Neural cell (in vitro differentiated cells): ENCODE measurements around the gene SYT2.
"Not testable (repeated sequence)": the region's sequence is repeated elsewhere in the genome, so short reads cannot be mapped to it uniquely, and the experiment has no call there.

Source experiments
- EP300 ChIP-seq: fragments of 450-650 bp; conservative IDR thresholded peaks from 2 replicates; pipeline ENCODE4 v1.6.1; 2014; ENCODE audit warnings: antibody characterized with exemption, mild to moderate bottlenecking, moderate library complexity; ENCODE audit not compliant: poor library complexity, severe bottlenecking
- EZH2 ChIP-seq: fragments of 200-600, 300-800 bp; shearing (Covaris generic), sonication (generic); IDR thresholded peaks from 2 replicates; pipeline ENCODE4 v1.6.1; 2014; ENCODE audit warnings: antibody characterized with exemption, low read length, borderline replicate concordance, mild to moderate bottlenecking; ENCODE audit not compliant: insufficient read depth, poor library complexity, severe bottlenecking
- TAF1 ChIP-seq: IDR thresholded peaks from 2 replicates; pipeline ENCODE4 v1.6.1; 2012; ENCODE audit warnings: low read depth
- TF ChIP-seq, protein P1 (sequence below): fragments of 450-650 bp; IDR thresholded peaks from 2 replicates; pipeline ENCODE4 v1.5.1; 2014; ENCODE audit warnings: antibody characterized with exemption, mild to moderate bottlenecking, moderate library complexity; ENCODE audit not compliant: poor library complexity, severe bottlenecking

DNA sequence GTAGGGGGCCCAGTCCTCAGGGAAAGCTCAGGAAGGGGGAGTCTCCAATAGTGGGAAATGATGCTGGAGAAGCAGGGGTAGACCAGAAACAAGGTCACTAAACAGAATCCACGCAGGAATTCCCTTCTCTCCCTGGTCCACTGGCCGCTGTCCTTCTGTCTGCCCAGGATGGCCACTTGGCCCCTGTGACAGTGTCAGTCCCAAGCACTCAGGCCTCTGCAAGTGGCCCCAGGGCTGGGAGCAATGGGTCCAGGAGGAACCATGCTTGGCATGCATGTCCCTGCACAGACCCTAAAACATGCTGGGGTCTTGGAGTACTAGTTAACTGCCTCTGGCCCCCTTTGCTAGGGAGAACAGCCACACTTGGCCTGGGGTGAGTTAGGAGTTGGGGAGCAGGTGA is 90.2 kb downstream of the SYT2 start:
- TF ChIP-seq, protein P1, sequence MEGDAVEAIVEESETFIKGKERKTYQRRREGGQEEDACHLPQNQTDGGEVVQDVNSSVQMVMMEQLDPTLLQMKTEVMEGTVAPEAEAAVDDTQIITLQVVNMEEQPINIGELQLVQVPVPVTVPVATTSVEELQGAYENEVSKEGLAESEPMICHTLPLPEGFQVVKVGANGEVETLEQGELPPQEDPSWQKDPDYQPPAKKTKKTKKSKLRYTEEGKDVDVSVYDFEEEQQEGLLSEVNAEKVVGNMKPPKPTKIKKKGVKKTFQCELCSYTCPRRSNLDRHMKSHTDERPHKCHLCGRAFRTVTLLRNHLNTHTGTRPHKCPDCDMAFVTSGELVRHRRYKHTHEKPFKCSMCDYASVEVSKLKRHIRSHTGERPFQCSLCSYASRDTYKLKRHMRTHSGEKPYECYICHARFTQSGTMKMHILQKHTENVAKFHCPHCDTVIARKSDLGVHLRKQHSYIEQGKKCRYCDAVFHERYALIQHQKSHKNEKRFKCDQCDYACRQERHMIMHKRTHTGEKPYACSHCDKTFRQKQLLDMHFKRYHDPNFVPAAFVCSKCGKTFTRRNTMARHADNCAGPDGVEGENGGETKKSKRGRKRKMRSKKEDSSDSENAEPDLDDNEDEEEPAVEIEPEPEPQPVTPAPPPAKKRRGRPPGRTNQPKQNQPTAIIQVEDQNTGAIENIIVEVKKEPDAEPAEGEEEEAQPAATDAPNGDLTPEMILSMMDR = not testable (repeated sequence)
- not testable (repeated sequence) for TF ChIP-seq TAF1, EZH2, EP300
